Astrocyte (in vitro differentiated cells and primary cell): Measurements from ENCODE around the gene PDGFD. TPM values are rescaled to one million over a fixed set of nuclear protein-coding genes. Genes with fewer than 3 reads are reported as not detected.
"Not testable (repeated sequence)": the region's sequence is repeated elsewhere in the genome, so short reads cannot be mapped to it uniquely, and the experiment has no call there.

ENCODE experiments used
- DNase-seq: peaks from one replicate; pipeline ENCODE4 v3.0.0-alpha.2; 2010; ENCODE audit warnings: low read depth
- FAIRE-seq: peaks from 2 replicates; lab custom pipeline; 2011; peaks lifted over from hg19 to GRCh38; lab: Jason Lieb, UNC
- H2AFZ ChIP-seq: 2 replicates; pipeline ENCODE4 v1.6.0; 2012; ENCODE audit warnings: low read depth, low read length, inconsistent platforms
- H3K27ac ChIP-seq: 2 replicates; pipeline ENCODE4 v1.5.1; 2011; ENCODE audit warnings: low read depth, low read length, inconsistent platforms
- H3K27me3 ChIP-seq: 2 replicates; pipeline ENCODE4 v1.6.0; 2011; ENCODE audit warnings: low read length, inconsistent platforms; ENCODE audit not compliant: insufficient read depth
- H3K36me3 ChIP-seq: 2 replicates; pipeline ENCODE4 v1.5.1; 2011; ENCODE audit warnings: low read length, inconsistent platforms; ENCODE audit not compliant: insufficient read depth
- H3K4me1 ChIP-seq: 2 replicates; pipeline ENCODE4 v1.5.1; 2011; ENCODE audit warnings: low read length, inconsistent platforms; ENCODE audit not compliant: insufficient read depth
- H3K4me2 ChIP-seq: 2 replicates; pipeline ENCODE4 v1.6.0; 2012; ENCODE audit warnings: low read length, inconsistent platforms
- H3K4me3 ChIP-seq: 2 replicates; pipeline ENCODE4 v1.5.1; 2011; ENCODE audit warnings: low read depth, mild to moderate bottlenecking, low read length, inconsistent platforms; ENCODE audit not compliant: insufficient read depth
- H3K79me2 ChIP-seq: 2 replicates; pipeline ENCODE4 v1.6.0; 2012; ENCODE audit warnings: mild to moderate bottlenecking, low read length, inconsistent platforms; ENCODE audit not compliant: insufficient read depth
- H3K9ac ChIP-seq: 2 replicates; pipeline ENCODE4 v1.6.0; 2012; ENCODE audit warnings: mild to moderate bottlenecking, low read length, inconsistent platforms
- H3K9me3 ChIP-seq: 2 replicates; pipeline ENCODE4 v1.5.1; 2012; ENCODE audit warnings: low read depth, mild to moderate bottlenecking, low read length, inconsistent platforms; ENCODE audit not compliant: insufficient read depth
- H4K20me1 ChIP-seq: 2 replicates; pipeline ENCODE4 v1.6.0; 2012; ENCODE audit warnings: low read length, inconsistent platforms; ENCODE audit not compliant: insufficient read depth
- H3K27ac Mint-ChIP-seq: one replicate; pipeline ENCODE4 v1.8.0; 2021; ENCODE audit warnings: mild to moderate bottlenecking, mixed read lengths; ENCODE audit not compliant: unreplicated experiment
- H3K27me3 Mint-ChIP-seq: one replicate; pipeline ENCODE4 v1.8.0; 2021; ENCODE audit warnings: low read depth, mixed read lengths; ENCODE audit not compliant: unreplicated experiment
- H3K36me3 Mint-ChIP-seq: one replicate; pipeline ENCODE4 v1.8.0; 2021; ENCODE audit warnings: low read depth, mixed read lengths; ENCODE audit not compliant: unreplicated experiment
- H3K4me1 Mint-ChIP-seq: one replicate; pipeline ENCODE4 v1.8.0; 2021; ENCODE audit warnings: low read depth, mixed read lengths; ENCODE audit not compliant: unreplicated experiment
- H3K4me3 Mint-ChIP-seq: one replicate; pipeline ENCODE4 v1.8.0; 2021; ENCODE audit warnings: mild to moderate bottlenecking, moderate library complexity, mixed read lengths; ENCODE audit not compliant: unreplicated experiment
- H3K9me3 Mint-ChIP-seq: one replicate; pipeline ENCODE4 v1.8.0; 2021; ENCODE audit warnings: mild to moderate bottlenecking, mixed read lengths; ENCODE audit not compliant: unreplicated experiment
- CTCF ChIP-seq: IDR thresholded peaks from 2 replicates; pipeline ENCODE4 v1.5.1; 2011; ENCODE audit warnings: low read depth, mild to moderate bottlenecking, inconsistent platforms, low read length, moderate library complexity; ENCODE audit not compliant: insufficient read depth
- EZH2 ChIP-seq: IDR thresholded peaks from 2 replicates; pipeline ENCODE4 v1.6.1; 2012; ENCODE audit warnings: mild to moderate bottlenecking, low read length, inconsistent platforms; ENCODE audit not compliant: insufficient read depth
- total RNA-seq: library from RNA; stranded (reverse); gene quantifications from 2 replicates; pipeline ENCODE4 v1.2.1, GENCODE V29; 2021

PDGFD gene
- total RNA-seq, 1 donor from 2014 or later = 2.6 TPM

GRCh38 chr11:104051778-104052177, 112.2 kb downstream of the PDGFD start:
- no peaks in the 10 kb centered on the region for H3K36me3 ChIP-seq
- H3K4me3 ChIP-seq = no peak overlapping the region
- no peak overlapping the region for H3K9ac ChIP-seq
- TF ChIP-seq CTCF (no peak), EZH2 (no peak)
- H3K27ac ChIP-seq = no peak overlapping the region
- DNase-seq (no peak), FAIRE-seq (no peak)
- Mint-ChIP-seq H3K36me3 (no peaks in the 10 kb centered on the region), H3K27ac (no peak overlapping the region), H3K4me3 (no peak overlapping the region), H3K27me3 (no peaks in the 10 kb centered on the region), H3K9me3 (peaks cover 1% of the 10 kb centered on the region), H3K4me1 (no peaks in the 10 kb centered on the region)
- H3K9me3 ChIP-seq = no peaks in the 10 kb centered on the region
- H3K4me1 ChIP-seq = no peaks in the 10 kb centered on the region
- H3K79me2 ChIP-seq = no peaks in the 10 kb centered on the region
- no peaks in the 10 kb centered on the region for H3K27me3 ChIP-seq
- no peak overlapping the region for H3K4me2 ChIP-seq
- no peaks in the 10 kb centered on the region for H4K20me1 ChIP-seq
- no peak overlapping the region for H2AFZ ChIP-seq

- H4K20me1 ChIP-seq = no peaks in the 10 kb centered on the region
- no peak overlapping the region for H3K9ac ChIP-seq
- peaks cover 1% of the 10 kb centered on the region for H3K9me3 Mint-ChIP-seq
- H3K36me3 ChIP-seq = no peaks in the 10 kb centered on the region
- no peaks in the 10 kb centered on the region for H3K9me3 ChIP-seq
- no peaks in the 10 kb centered on the region for H3K79me2 ChIP-seq
- H3K4me3 ChIP-seq = no peak overlapping the region
- H3K27ac ChIP-seq = no peak overlapping the region
- no peak for FAIRE-seq
- H3K4me1 ChIP-seq = no peaks in the 10 kb centered on the region
- no peak overlapping the region for H3K4me3 Mint-ChIP-seq
- H3K36me3 Mint-ChIP-seq = no peaks in the 10 kb centered on the region
- H3K27me3 ChIP-seq = no peaks in the 10 kb centered on the region
- TF ChIP-seq EZH2 (no peak), CTCF (no peak)
- H3K27me3 Mint-ChIP-seq = no peaks in the 10 kb centered on the region
- H3K4me2 ChIP-seq = no peak overlapping the region
- H2AFZ ChIP-seq = no peak overlapping the region
- no peak for DNase-seq
- H3K4me1 Mint-ChIP-seq = no peaks in the 10 kb centered on the region
- no peak overlapping the region for H3K27ac Mint-ChIP-seq
Observed at GRCh38 chr11:104049116-104049515, 114.8 kb downstream of the PDGFD start.

GRCh38 chr11:104046858-104047257, 117.1 kb downstream of the PDGFD start:
- H3K9me3 ChIP-seq, H3K27me3 ChIP-seq, H3K36me3 Mint-ChIP-seq, DNase-seq, H3K4me1 ChIP-seq, H3K4me3 Mint-ChIP-seq, H3K27me3 Mint-ChIP-seq, H3K27ac ChIP-seq, H3K36me3 ChIP-seq, H3K79me2 ChIP-seq, H3K4me3 ChIP-seq, H2AFZ ChIP-seq, H3K4me1 Mint-ChIP-seq, H3K9ac ChIP-seq, H3K27ac Mint-ChIP-seq, H4K20me1 ChIP-seq, FAIRE-seq, H3K9me3 Mint-ChIP-seq, H3K4me2 ChIP-seq: not testable (repeated sequence)
